Ramos (cell line): ENCODE data around the gene FAN1.
"Not testable (repeated sequence)": the region's sequence is repeated elsewhere in the genome, so short reads cannot be mapped to it uniquely, and the experiment has no call there.

ENCODE experiments used
- in situ Hi-C: fragments of 300-500 bp; cut with MboI; formaldehyde crosslinking; loops from one replicate; pipeline ENCODE4 v1.14.3; 2022; ENCODE audit warnings: low sequenced_read_pairs; ENCODE audit not compliant: unreplicated experiment

Gene FAN1

DNA sequence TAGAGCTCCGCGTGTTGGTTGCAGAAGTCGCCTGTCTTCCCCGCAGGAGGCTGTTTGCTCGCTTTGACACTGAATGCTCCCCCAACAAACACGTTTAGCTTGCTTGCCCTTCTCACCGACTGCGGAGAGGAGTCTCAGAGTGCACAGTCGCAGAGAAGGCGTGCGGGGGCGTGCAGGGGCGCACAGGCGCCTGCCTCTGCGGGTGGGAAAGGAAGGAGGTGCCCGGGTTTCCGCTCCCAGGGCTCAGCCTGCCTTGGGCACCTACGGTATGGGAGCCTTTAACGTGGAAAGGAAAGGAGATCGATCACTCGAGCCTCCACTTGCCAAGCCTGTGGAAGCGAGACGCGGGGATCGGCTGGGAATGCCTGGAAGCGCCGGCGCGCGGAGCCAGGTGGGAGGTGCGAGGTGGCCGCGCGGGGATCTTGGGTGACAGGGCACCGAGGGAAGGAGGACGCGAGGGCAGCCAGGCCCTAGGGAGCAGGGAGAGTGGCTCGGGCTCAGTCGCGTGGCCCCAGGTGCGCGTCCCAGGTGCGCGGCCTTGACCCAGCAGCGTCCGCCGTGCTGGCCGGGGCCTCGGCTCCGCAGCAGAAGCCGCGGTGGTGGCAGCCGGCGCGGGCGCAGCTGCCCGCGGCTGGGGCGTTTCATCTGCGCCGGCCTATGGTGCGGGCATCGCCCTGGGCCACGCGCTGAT lies at the start of gene FAN1:
FAN1 (plus strand) TSS at position 419 of the 691 bp plus-strand sequence. CDS start 749 bp downstream, outside the sequence.
- in situ Hi-C loops, result no loop called here

DNA sequence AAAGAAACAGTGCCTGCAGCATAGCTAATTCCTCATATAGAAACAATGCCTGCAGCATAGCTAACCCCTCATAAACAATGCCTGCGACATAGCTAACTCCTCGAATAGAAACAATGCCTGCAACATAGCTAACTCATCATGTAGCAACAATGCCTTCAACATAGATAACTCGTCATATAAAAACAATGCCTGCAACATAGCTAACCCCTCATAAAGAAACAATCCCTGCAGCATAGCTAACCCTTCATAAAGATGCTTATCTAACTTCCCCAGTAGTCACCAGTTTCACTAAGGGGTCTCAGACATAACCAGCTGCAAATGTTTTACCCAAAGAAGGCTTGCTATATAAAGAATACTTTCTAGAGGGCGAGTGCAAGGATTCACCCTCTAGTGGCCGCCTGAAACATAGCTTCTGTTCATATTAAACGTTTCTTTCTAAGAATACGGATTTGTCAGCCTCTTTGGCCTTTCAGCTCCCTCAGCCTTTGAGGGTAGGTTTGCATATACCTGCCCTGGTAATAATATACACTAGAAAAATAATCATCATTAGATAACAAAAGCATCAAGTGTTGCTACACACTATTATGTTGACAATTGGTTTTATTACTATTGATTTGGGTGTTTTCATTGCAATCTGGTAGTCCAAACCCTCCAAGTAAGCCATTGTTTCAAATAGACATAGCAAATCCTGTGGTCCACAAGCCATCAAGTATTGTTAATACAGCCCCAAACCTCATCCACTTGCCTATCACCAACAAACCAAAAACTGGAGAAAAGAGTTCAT lies 44.4 kb upstream of the FAN1 start:
- in situ Hi-C loops, result no loop called here

DNA sequence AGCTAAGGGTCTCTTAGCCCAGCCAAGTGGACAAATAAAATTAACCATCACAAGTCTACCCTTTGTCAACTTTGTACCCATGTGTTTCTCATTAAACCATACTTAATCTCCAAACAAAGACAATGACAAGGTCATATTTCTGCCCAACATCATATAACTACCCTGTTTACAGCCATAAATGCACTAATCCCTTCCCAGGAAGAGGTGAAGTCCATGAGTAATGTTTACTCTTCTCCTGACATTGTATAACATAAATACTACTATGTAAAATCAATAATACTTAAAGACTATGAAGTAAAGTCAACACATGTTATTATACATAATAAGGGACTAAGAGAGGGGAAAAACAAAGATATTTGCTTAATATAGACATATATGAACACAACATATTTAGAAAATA lies 38.5 kb upstream of the FAN1 start:
- in situ Hi-C loops, result no loop called here

DNA sequence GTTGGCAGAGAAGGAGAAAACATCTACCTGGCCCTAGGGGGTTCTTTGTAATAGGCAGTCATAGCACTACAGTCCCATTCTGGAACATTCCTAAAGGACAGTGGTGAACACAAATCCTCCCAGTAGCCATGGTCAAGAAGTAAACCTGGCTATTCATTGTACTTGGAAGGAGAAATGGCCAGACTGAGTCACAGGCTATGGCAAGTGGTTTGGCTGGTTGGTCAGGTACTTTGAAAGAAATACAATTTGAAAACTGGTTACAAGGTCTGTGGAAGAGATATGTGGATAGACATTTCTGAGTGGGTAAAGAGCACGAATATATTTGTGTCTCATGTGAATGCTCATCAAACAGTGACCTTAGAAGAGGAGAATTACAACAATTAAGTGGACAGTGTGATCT lies 33.0 kb upstream of the FAN1 start:
- in situ Hi-C loops, result no loop called here

GRCh38 chr15:30872341-30872748 lies 31.4 kb upstream of the FAN1 start:
- in situ Hi-C loops, result no loop called here

GRCh38 chr15:30877070-30877469 lies 26.6 kb upstream of the FAN1 start:
- in situ Hi-C loops, result no loop called here

GRCh38 chr15:30878515-30878914 lies 25.2 kb upstream of the FAN1 start:
- in situ Hi-C loops, result no loop called here

DNA sequence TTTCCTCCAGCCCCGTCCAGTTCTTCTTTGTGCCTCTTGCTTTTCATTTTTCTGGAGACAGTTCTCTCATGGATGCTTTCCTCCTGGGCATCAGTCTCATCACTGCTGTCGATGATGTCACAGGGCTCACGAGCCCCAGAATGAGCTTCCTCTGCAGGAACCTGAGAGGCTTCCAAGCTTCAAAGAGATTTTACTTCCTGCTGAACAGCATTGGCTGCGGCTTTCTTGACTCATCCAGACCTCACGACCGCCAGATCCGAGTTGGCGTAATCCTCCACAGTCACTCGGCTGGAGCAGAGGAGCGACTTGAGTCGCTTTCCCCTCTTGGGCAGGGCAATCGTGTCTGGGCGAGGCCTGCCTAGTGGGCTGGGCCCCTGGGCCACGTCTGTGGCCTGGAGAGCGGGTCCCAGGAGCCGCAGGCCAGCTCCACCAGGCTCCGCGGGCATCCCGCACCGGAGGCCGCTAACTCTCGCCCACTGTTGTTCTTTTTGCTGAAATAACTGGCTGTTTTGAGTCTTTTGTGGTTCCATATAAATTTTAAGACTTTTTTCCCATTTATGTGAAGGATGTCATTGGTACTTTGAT lies 20.8 kb upstream of the FAN1 start:
- in situ Hi-C loops, result no loop called here

DNA sequence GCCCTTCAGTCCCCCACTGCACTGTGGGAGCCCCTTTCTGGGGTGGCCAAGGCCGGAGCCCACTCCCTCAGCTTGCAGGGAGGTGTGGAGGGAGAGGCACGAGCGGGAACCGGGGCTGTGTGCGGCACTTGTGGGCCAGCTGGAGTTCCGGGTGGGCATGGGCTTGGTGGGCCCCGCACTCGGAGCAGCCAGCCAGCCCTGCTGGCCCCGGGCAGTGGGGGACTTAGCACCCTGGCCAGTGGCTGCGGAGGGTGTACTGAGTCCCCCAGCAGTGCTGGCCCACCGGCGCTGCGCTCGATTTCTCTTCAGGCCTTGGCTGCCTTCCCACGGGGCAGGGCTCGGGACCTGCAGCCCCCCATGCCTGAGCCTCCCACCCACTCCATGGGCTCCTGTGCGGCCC lies 20.0 kb upstream of the FAN1 start:
- in situ Hi-C loops, result not testable (repeated sequence)

DNA sequence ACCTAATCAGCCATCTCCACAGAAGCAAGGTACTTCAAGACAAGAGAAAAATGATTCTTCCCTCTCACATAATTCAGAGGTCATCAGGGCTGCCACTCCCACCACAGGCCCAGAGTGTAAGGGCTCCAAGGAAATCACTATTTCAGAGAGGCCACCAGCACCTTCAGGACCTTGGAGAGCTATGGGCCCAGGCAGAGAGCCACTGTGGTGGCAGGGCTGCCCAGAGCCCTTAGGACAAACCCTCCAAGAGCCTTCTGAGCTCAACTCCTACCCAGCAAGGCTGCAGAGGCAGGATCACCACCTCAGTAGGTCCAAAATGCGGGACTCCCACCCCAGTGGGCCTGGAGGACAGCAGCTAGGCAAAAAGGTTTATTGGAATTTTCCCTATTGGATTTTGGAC lies 17.9 kb upstream of the FAN1 start:
- in situ Hi-C loops, result no loop called here

DNA sequence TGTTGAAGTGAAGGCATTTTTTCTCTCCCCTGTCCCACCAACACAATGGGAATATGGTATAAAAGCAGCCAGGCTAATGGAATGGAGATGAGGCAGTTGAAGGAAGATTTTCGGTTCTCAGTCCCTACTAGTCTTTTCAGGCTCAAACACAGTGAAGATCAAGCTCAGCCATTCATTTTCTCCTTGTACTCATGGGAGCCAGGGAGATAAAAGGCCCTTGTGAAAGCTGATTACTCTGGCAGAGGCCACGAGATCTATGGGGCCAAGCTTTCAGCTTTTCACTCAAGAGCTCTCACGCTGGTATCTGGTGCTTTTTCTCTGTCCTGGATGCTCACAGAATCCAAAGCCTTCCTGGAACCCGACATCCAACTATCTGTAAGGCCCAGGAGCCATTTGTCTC lies 14.5 kb upstream of the FAN1 start:
- in situ Hi-C loops, result no loop called here

- in situ Hi-C loops, result loop anchor here (10.0 kb wide), 1 partner anchor 229 kb away; no protein-coding TSS in a partner anchor
These were observed 8.1 kb upstream of the FAN1 start for GRCh38 chr15:30895461-30896210.

DNA sequence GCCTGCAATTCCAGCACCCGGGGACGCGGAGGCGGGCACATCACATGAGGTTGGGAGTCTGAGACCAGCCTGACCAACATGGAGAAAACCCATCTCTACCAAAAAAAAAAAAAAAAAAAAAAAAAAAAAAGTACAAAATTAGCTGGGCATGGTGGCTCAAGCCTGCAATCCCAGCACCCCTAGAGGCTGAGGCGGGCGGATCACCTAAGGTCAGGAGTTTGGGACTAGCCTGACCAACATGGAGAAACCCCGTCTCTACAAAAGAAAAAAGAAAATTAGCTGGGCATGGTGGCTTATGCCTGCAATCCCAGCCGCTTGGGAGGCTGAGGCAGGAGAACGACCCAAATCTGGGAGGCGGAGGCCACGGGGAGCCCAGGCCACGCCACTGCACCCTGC lies 7.5 kb upstream of the FAN1 start:
- in situ Hi-C loops, result loop anchor here (10.0 kb wide), 1 partner anchor 229 kb away; no protein-coding TSS in a partner anchor

DNA sequence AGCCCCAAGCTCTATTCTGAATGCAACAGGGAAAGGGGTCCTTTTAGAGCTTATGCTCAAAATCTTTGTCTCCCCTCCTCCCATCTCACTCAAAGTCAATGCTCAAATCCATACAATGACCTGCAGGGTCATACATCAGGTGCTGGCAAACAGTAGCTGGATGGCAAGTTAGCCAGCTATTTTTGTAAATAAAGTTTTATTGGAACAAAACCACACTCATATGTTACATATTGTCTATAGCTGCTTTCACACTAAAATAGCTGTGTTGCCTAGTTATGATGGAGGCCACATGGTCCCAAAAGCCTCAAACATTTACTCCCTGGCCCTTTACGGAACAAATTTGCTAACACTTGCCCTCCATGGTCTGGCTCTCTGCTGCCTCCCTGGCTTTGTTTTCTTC lies 1.8 kb upstream of the FAN1 start:
- in situ Hi-C loops, result no loop called here

DNA sequence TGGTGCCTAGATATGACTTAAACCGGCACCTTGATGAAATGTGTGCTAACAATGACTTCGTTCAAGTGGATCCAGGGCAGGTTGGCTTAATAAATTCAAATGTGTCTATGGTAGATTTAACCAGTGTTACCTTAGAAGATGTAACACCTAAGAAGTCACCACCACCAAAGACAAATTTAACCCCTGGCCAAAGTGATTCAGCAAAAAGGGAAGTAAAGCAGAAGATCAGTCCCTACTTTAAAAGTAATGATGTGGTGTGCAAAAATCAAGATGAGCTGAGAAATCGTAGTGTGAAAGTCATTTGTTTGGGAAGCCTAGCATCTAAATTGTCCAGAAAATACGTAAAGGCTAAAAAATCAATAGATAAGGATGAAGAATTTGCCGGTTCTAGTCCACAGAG lies 1.1 kb downstream of the FAN1 start:
- in situ Hi-C loops, result no loop called here

GRCh38 chr15:30905821-30906220 lies 2.1 kb downstream of the FAN1 start:
- in situ Hi-C loops, result no loop called here

DNA sequence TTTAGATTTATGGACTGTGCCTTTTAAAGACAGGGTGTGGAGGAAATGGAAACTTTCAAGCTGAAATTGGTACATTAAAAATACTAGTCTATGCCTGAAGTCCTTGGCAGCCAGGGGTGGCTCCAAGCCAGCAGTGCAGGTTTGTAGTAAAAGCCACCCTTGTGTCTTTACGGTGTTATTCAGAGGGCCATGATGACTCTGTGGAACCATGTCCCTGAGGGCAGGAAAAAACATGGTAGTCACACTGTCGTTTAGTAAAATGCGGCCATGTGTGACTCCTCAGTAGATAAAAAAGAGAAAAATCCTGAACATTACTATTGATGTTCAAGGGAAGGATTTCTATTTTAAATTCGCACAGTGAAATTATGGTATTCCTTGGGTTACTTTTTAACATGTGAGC lies 2.7 kb downstream of the FAN1 start:
- in situ Hi-C loops, result no loop called here

DNA sequence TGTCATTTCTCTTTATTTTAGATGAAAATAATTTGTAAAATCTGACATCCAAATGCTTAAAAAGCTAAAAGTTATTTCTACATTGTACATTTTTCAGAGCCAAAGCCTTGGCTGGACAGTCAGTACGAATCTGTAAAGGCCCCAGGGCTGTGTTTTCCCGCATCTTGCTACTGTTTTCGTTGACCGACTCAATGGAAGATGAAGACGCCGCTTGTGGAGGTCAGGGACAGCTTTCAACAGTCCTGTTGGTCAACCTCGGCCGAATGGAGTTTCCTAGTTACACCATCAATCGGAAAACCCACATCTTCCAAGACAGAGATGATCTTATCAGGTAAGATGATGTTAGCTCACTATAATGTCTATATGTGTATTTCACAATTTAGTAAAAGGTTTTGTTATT lies 10.0 kb downstream of the FAN1 start:
- in situ Hi-C loops, result no loop called here

GRCh38 chr15:30917013-30917412 lies 13.3 kb downstream of the FAN1 start:
- in situ Hi-C loops, result no loop called here

- in situ Hi-C loops, result no loop called here
These were observed 14.0 kb downstream of the FAN1 start for GRCh38 chr15:30917675-30918074.

DNA sequence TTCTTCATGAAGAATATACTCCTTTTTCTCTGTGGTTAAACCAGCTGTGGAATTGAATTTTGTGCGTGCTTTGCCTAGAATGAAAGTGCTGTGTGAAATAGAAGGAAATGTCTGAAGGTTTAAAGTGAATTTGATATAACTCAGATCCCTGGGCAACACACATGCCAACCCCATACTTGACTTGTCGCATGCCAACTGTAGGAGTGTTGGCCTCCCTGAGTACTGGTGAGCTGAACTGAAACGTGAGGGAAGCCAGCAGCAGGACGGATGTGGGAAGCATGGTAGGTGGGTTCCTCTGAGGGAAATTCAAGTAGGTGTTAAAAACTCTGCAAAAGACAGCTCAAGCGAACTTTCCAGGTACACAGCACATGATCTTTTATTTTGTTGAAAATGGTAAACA lies 14.7 kb downstream of the FAN1 start:
- in situ Hi-C loops, result no loop called here
